ENCODE results near the gene DCLRE1C. TPM values are rescaled to one million over a fixed set of nuclear protein-coding genes. Genes with fewer than 3 reads are reported as not detected.

DCLRE1C gene
- total and polyA plus RNA-seq, 9 of the 15 experiments (the other 6 are each of a cell fraction or from before 2014, with no cell fraction given) = 8.8 to 22.2 (median 13.9) TPM

DNA sequence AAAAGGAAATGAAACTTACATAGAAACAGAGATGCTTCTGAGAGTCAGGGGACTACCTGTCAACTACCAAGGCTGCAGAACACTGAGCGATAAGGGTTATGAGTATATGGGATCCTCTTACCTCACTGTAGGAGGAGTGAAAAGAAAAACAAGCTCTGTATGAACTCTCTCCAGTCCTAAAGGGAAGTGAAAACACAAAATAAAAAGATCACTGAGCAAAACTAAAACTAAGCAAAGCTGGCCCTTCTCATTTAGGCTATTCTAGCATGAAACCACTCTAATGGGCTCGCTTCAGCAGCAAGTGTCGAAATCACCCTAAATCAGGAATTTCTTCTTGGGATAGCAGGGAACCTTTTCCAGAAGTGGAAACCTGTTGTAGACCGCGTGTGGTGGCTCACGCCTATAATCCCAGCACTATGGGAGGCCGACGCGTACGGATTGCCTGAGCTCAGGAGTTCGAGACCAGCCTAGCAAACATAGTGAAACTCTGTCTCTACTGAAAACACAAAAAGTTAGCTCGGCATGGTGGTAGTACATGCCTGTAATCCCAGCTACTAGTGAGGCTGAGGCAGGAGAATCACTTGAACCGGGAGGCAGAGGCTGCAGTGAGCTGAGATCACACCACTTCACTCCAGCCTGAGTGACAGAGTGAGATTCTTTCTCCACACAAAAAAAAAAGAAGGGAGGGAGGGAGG lies 27.0 kb downstream of the DCLRE1C start:
- in situ Hi-C loops (cut with MboI) (no loop called here), intact Hi-C loops (cut with micrococcal nuclease) (no loop called here)
- WGBS (ENCODE audit: insufficient coverage, low coverage, missing lambda C conversion rate) = 93% methylated on average over 13 of the region's 13 CpGs
- no peak overlapping the region for H3K4me3 ChIP-seq
- CTCF ChIA-PET (ENCODE audit: low intra/inter-chr PET ratio) = no interaction called here
- H3K9me1 ChIP-seq (ENCODE audit: control insufficient read depth, insufficient read depth, low read length) = no peaks in the 10 kb centered on the region
- no peaks in the 10 kb centered on the region for H3K27me3 ChIP-seq (ENCODE audit: control insufficient read depth in 2 of 2, insufficient read depth in 2 of 2, low read length in 2 of 2)
- H3K36me3 ChIP-seq (ENCODE audit: control insufficient read depth, insufficient read depth, low read length) = peaks cover 72% of the 10 kb centered on the region
- H3K79me2 ChIP-seq (ENCODE audit: control insufficient read depth, insufficient read depth, low read length) = no peaks in the 10 kb centered on the region
- H3K9me3 ChIP-seq (replicated peaks; ENCODE audit: control insufficient read depth, insufficient read depth, low read depth, low read length) = no peaks in the 10 kb centered on the region
- TF ChIP-seq ZNF408 (CRISPR knock-in tag; IDR thresholded peaks at IDR 0.05; ENCODE audit: low read depth) = no peak
- TF ChIP-seq NCOR1 (IDR thresholded peaks at IDR 0.05) = no peak
- TF ChIP-seq, protein P1, sequence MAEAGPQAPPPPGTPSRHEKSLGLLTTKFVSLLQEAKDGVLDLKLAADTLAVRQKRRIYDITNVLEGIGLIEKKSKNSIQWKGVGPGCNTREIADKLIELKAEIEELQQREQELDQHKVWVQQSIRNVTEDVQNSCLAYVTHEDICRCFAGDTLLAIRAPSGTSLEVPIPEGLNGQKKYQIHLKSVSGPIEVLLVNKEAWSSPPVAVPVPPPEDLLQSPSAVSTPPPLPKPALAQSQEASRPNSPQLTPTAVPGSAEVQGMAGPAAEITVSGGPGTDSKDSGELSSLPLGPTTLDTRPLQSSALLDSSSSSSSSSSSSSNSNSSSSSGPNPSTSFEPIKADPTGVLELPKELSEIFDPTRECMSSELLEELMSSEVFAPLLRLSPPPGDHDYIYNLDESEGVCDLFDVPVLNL (CRISPR knock-in tag; IDR thresholded peaks at IDR 0.05; ENCODE audit: low read depth) = no peak
- TF ChIP-seq RBM17 (IDR thresholded peaks at IDR 0.05; ENCODE audit: borderline replicate concordance, low read depth, low read length) = no peak
- TF ChIP-seq ZNF57 (CRISPR knock-in tag; IDR thresholded peaks at IDR 0.05) = no peak
- no peak for TF ChIP-seq GABPA (tag; conservative IDR thresholded peaks at IDR 0.05; ENCODE audit: low read depth)
- TF ChIP-seq ZNF561 (CRISPR knock-in tag; conservative IDR thresholded peaks at IDR 0.05) = no peak
- TF ChIP-seq, protein P2, sequence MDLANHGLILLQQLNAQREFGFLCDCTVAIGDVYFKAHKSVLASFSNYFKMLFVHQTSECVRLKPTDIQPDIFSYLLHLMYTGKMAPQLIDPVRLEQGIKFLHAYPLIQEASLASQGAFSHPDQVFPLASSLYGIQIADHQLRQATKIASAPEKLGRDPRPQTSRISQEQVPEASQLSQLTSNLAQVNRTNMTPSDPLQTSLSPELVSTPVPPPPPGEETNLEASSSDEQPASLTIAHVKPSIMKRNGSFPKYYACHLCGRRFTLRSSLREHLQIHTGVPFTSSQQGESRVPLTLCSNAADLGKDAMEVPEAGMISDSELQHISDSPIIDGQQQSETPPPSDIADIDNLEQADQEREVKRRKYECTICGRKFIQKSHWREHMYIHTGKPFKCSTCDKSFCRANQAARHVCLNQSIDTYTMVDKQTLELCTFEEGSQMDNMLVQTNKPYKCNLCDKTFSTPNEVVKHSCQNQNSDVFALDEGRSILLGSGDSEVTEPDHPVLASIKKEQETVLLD (IDR thresholded peaks at IDR 0.05) = no peak
- no peak for TF ChIP-seq KDM2B (CRISPR knock-in tag; IDR thresholded peaks at IDR 0.05)
- no peak for TF ChIP-seq KLF6 (CRISPR knock-in tag; IDR thresholded peaks at IDR 0.05; ENCODE audit: borderline replicate concordance)
- TF ChIP-seq, protein P3, sequence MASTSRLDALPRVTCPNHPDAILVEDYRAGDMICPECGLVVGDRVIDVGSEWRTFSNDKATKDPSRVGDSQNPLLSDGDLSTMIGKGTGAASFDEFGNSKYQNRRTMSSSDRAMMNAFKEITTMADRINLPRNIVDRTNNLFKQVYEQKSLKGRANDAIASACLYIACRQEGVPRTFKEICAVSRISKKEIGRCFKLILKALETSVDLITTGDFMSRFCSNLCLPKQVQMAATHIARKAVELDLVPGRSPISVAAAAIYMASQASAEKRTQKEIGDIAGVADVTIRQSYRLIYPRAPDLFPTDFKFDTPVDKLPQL (IDR thresholded peaks at IDR 0.05; ENCODE audit: extremely low read depth, insufficient read length) = no peak
- TF ChIP-seq GTF2F1 (IDR thresholded peaks at IDR 0.05; ENCODE audit: low read depth, low read length) = no peak
- TF ChIP-seq PML (IDR thresholded peaks at IDR 0.05; ENCODE audit: low read length) = no peak
- TF ChIP-seq BRF1 (IDR thresholded peaks at IDR 0.05; ENCODE audit: borderline replicate concordance, extremely low read depth, insufficient read length) = no peak
- no peak for TF ChIP-seq CEBPG (CRISPR knock-in tag; IDR thresholded peaks at IDR 0.05)
- no peak for TF ChIP-seq CEBPG (tag; conservative IDR thresholded peaks at IDR 0.05 in 1 of 2, IDR thresholded peaks at IDR 0.05 in 1 of 2)
- H3K9ac ChIP-seq (ENCODE audit: insufficient read depth in 1 of 2, low read depth in 2 of 2, low read length in 2 of 2) = no peak overlapping the region
- POLR2A ChIA-PET = no interaction called here
- ATAC-seq (no peak), DNase-seq (ENCODE audit: extremely low read depth in 1 of 4, low spot score in 3 of 4) (no peak), FAIRE-seq (no peak)
- no TSS peak for BruUV-seq (replicated peaks)
- H4K20me1 ChIP-seq (replicated peaks; ENCODE audit: control insufficient read depth, insufficient read depth, low read length) = no peaks in the 10 kb centered on the region
- no peak overlapping the region for H3K27ac ChIP-seq (ENCODE audit: extremely low read depth, low read depth, low read length)
- H3K4me1 ChIP-seq (replicated peaks in 1 of 2; ENCODE audit: control insufficient read depth in 2 of 2, insufficient read depth in 2 of 2, low read length in 2 of 2) = no peaks in the 10 kb centered on the region; a peak in 1 of 5 replicates
- H3K4me2 ChIP-seq (ENCODE audit: insufficient read depth, low read length) = no peak overlapping the region
- H2AFZ ChIP-seq (ENCODE audit: low read depth, low read length) = no peak overlapping the region
